HG03139 (cell line): ENCODE measurements around the gene TMBIM4.
A peak's percentile ranks its signal among the peaks of the same experiment; 100 is the strongest.
"Not testable (repeated sequence)": the region's sequence is repeated elsewhere in the genome, so short reads cannot be mapped to it uniquely, and the experiment has no call there.

Experiments
- ATAC-seq: cut with Tn5 transposase; IDR thresholded peaks from one replicate; pipeline ENCODE4 v1.9.1; 2021; ENCODE audit not compliant: unreplicated experiment

The TMBIM4 gene, protein sequence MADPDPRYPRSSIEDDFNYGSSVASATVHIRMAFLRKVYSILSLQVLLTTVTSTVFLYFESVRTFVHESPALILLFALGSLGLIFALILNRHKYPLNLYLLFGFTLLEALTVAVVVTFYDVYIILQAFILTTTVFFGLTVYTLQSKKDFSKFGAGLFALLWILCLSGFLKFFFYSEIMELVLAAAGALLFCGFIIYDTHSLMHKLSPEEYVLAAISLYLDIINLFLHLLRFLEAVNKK

GRCh38 chr12:66169221-66170170 is at the start of gene TMBIM4:
Gene TMBIM4, minus strand, starts transcription at chr12:66169996. Its CDS starts 45 bp downstream, at chr12:66169951.
- ATAC-seq = peak; percentile 79

DNA sequence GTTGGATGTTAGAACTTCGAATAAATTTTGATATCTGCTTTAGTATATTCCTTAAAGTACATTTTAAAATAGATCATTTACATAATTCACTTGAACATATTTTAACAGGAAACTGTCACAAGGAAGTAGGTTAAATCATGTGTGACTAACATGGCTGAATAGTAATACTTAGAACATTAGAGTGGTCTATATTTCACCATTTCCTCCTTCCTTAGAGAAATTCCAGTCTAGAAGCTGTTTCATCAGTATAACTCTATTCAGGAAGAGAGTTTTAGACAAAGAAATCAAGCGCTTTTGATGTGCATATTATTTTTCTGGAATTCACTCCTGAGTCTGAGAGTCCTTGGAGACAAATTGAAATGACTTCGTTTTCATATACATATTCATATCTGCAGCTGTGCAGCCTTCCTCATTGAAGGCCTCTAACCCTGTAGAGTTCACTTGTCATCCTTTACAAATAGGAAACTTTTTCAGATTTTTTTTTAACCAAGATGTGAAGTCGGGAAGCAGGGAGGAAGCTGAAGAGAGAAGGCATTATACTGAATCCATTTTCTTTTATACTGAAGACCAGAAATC is 47.6 kb upstream of the TMBIM4 start:
- ATAC-seq = no peak

GRCh38 chr12:66213011-66213410 is 43.2 kb upstream of the TMBIM4 start:
- not testable (repeated sequence) for ATAC-seq

DNA sequence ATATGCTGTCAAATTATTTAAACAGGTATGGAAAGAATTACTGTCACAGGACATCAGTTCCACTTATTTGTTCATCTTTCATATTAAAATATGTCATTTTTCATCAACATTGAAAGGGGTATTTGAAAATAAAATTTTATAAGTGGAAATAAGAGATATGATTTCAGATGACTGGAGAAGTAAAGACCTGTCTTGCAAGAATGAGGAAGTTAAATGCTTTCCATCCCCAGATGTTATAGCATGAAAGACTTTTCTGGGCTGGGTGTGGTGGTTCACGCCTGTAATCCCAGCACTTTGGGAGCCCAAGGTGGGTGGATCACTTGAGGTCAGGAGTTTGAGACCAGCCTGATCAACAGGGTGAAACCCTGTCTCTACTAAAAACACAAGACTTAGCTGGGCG is 41.8 kb upstream of the TMBIM4 start:
- ATAC-seq = not testable (repeated sequence)

DNA sequence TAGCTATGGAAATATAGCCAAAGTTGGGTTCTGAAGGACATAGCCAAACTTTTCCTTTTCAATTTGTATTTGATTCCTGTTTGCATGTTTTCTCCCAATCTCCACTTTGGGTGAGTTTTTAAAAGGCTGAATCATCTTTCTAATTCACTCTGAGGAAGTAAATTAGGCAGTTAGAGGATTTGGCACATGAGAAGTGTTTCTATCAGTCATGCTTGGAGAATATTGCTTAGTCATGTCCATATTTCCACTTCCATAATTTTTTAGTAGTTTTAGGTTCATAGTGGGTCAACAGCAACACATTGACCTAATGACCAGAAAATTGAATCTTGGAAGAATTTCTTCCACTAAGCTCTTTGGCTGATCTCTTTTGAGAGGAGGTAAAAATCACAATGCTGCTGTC is 41.0 kb upstream of the TMBIM4 start:
- ATAC-seq = no peak

DNA sequence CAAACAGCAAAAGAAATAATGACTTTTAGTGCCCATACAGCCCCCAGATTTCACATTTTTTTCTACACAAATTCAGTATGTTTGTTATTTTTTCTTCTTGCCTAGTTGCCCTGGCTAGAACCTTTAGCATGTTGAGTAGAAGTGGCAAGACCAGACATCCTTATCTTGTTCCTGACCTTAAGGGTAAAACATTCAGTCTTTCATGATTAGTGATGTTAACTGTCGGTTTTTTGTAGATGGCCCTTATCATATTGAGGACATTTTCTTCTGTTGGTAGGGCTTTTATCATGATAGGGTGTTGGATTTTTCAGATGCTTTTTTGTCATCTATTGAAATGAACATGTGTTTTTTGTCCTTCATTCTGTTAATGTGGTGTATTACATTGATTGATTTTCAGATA is 36.3 kb upstream of the TMBIM4 start:
- no peak for ATAC-seq

- ATAC-seq = no peak
Measured at GRCh38 chr12:66203820-66204219, 34.0 kb upstream of the TMBIM4 start.

GRCh38 chr12:66199831-66200509 is 30.2 kb upstream of the TMBIM4 start:
- no peak for ATAC-seq

GRCh38 chr12:66199141-66199540 is 29.3 kb upstream of the TMBIM4 start:
- no peak for ATAC-seq

- ATAC-seq = no peak
Measured at GRCh38 chr12:66197495-66197921, 27.7 kb upstream of the TMBIM4 start.

GRCh38 chr12:66196806-66197205 is 27.0 kb upstream of the TMBIM4 start:
- ATAC-seq = peak; percentile 80

- no peak for ATAC-seq
Measured at GRCh38 chr12:66195242-66195641, 25.4 kb upstream of the TMBIM4 start.

DNA sequence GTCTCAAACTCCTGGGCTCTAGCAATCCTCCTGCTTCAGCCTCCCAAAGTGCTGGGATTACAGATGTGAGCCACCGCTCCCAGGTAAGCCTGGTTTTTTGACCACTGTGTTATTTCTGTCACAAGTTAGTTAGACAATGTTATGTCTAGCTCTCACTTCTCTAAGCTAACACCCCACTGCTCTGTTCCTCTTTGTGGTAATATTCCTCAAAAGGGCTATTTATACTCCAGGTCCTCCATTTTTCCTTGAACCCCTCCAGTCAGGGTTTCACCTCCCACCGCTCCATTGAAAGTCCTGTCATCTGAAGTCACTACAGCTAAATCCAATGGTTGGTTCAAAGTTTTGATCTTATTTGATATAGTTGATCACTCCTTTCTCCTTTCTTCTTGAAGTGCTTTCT is 24.3 kb upstream of the TMBIM4 start:
- no peak for ATAC-seq

- ATAC-seq = no peak
Measured at GRCh38 chr12:66191547-66192126, 21.8 kb upstream of the TMBIM4 start.

GRCh38 chr12:66190519-66191370 is 20.9 kb upstream of the TMBIM4 start:
- ATAC-seq = no peak

- ATAC-seq = no peak
Measured at GRCh38 chr12:66189889-66190288, 20.1 kb upstream of the TMBIM4 start.

- ATAC-seq = peak; percentile 1
Measured at GRCh38 chr12:66189486-66189843, 19.7 kb upstream of the TMBIM4 start.

DNA sequence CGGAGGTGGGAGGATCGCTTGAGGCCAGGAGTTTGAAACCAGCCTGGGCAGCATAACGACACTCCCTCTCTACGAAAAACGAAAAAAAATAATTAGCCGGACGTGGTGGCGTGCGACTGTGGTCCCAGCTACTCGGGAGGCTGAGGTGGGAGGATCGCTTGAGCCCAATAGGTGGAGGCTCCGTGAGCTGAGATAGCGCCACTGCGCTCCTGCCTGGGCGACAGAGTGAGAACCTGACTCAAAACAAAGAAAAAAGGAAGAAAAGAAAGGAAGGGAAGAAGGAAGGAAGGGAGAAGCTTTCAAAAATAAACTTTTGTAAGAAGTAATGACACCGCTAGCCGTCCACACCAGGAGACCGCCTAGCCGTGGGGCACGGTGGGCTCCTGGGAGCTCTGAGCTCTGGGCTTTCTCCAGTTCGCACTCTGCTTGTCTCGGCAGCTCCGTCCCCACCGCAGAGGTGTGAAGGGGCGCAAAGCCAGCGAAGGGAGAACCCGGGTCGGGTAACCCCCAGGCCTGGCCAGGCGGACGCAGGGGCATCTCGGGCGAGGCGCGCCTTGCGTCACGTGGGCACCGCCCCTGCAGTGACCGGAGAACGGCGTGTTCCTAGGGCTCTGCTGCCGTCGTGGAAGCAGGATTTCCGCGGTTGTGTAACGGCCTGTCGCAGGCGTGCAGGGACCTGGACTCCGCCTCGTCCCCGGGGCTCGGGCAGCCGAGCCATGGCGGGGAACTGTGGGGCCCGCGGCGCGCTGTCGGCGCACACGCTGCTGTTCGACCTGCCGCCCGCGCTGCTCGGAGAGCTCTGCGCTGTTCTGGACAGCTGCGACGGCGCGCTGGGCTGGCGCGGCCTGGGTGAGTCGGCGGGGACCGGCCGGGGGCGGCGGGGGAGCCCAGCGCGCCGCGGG is 19.0 kb upstream of the TMBIM4 start, which contains the start of gene IRAK3:
Gene IRAK3, plus strand, starts transcription at position 631 of the 902 bp plus-strand sequence. Its CDS starts 86 bp downstream, at position 717.
- ATAC-seq = peak; percentile 64

DNA sequence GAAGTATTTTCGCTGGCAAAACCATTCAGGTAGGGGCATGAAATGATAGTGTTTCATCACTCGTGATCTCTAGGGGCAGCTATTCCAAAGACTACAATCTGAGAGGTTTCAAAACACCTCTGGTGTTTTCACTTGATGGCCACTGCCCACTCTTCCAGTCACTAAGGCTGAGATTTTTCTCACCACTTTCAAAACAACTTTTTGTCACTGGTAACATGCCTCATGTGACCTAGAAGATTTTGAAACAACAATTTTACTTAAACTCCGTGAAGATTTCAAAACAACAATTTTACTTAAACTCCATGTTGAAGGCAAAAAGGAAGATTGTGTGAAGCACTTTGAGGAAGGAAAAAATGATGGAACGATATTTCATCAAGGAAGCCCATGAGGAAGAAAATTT is 18.0 kb upstream of the TMBIM4 start:
- ATAC-seq = no peak
